ENCODE measurements around the gene RHCG.

Gene RHCG

DNA sequence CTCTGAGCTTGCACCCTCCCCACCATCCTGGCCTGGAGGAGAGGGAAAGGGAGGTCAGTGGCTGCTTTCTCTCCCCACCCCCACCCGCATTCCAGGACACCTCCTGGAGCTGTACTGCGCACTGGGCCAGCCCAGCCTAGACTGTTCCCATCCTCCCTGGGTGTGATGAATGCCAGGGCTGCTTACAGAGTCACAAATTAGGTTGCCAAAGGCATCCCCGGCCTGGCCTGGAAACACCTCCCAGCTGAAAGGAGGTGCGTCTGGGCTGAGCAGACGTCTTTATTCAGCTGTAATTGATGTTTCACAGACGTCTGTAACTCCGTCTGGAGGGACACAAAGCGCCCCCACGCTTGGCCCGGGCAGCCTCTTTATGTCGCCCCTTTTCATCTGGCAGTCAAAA lies 47.6 kb downstream of the RHCG start:
- DNase-seq (ENCODE audit: low read depth), result no peak
- no peak overlapping the region for H3K4me3 ChIP-seq (ENCODE audit: low read depth, low read length)
- TF ChIP-seq, protein P1, sequence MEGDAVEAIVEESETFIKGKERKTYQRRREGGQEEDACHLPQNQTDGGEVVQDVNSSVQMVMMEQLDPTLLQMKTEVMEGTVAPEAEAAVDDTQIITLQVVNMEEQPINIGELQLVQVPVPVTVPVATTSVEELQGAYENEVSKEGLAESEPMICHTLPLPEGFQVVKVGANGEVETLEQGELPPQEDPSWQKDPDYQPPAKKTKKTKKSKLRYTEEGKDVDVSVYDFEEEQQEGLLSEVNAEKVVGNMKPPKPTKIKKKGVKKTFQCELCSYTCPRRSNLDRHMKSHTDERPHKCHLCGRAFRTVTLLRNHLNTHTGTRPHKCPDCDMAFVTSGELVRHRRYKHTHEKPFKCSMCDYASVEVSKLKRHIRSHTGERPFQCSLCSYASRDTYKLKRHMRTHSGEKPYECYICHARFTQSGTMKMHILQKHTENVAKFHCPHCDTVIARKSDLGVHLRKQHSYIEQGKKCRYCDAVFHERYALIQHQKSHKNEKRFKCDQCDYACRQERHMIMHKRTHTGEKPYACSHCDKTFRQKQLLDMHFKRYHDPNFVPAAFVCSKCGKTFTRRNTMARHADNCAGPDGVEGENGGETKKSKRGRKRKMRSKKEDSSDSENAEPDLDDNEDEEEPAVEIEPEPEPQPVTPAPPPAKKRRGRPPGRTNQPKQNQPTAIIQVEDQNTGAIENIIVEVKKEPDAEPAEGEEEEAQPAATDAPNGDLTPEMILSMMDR (IDR thresholded peaks at IDR 0.05; ENCODE audit: insufficient read depth, low read depth, low read length, missing control alignments), result no peak

DNA sequence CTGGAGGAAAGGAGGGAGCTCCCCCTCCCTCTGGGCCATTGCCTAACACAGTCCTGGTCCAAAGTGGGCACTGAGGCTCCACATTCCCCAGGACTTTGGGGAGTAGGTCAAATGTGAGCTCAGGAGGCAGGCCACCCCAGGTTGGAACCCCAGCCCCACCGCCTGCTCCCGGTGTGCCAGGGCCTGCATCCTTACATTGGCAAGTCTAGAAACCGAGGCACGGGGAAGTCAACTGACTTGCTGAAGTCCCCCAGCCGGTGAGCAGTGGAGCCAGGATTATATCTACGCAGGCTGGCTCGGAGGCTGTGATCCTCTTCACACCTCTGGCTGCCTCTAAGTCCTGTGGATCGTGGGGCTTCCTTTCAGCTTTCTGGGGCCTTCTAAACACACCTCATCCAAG lies 48.7 kb downstream of the RHCG start:
- H3K4me3 ChIP-seq (ENCODE audit: low read depth, low read length), result no peak overlapping the region
- no peak for DNase-seq (ENCODE audit: low read depth)
- TF ChIP-seq, protein P1 (IDR thresholded peaks at IDR 0.05; ENCODE audit: insufficient read depth, low read depth, low read length, missing control alignments), result no peak

DNA sequence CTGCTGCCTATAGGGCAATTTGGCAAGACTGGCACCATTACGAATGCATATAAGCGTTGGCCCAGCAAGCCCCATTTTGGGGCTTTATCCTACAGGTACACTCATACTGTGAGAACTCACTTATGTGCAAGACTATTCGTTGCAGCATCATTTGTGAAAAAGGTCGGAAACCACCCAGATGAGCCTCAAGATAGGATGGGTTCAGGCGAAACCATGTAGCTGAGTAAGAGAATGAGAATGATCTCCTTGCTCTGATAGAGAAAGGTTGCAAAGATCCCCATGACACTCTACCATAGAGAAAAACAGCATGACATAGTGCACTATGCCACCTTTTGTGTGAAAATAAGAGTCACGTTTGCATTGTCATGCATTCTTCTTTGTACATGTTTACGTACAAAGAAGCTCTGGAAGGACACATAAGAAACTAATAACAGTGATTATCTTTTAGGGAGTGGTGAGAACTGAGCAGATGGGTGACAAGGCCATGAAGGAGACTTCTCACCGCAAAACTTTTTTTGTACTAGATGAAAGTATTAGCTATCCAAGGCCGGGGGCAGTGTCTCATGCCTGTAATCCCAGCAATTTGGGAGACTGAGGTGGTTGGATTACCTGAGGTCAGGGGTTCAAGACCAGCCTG lies 50.0 kb downstream of the RHCG start:
- no peak overlapping the region for H3K4me3 ChIP-seq (ENCODE audit: low read depth, low read length)
- TF ChIP-seq, protein P1 (IDR thresholded peaks at IDR 0.05; ENCODE audit: insufficient read depth, low read depth, low read length, missing control alignments), result no peak
- DNase-seq (ENCODE audit: low read depth), result peak; percentile 27

GRCh38 chr15:89445518-89445917 lies 50.9 kb downstream of the RHCG start:
- H3K4me3 ChIP-seq (ENCODE audit: low read depth, low read length), result no peak overlapping the region
- TF ChIP-seq, protein P1 (IDR thresholded peaks at IDR 0.05; ENCODE audit: insufficient read depth, low read depth, low read length, missing control alignments), result no peak
- no peak for DNase-seq (ENCODE audit: low read depth)

- TF ChIP-seq, protein P1 (IDR thresholded peaks at IDR 0.05; ENCODE audit: insufficient read depth, low read depth, low read length, missing control alignments), result no peak
- DNase-seq (ENCODE audit: low read depth), result no peak
- no peak overlapping the region for H3K4me3 ChIP-seq (ENCODE audit: low read depth, low read length)
These were observed 51.9 kb downstream of the RHCG start for GRCh38 chr15:89444241-89445225.

DNA sequence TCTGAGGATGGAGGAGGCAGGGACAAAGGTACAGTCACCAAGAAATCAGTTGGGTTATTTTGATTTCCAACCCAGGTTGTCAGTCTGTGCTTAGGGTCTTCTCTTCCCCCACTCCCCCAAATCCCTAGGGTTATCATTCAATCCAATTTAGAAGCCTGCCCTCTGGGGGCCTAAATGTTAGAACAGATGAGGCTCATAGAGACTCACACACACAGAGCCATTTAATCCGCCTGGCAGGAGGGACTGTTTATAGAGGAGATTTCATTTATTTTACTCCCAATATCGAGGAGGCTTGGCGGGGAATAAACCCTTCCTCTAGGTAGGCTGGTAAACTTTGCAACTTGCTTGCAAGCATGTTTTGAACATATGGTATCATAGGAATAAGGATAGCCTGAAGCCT lies 52.8 kb downstream of the RHCG start:
- H3K4me3 ChIP-seq (ENCODE audit: low read depth, low read length), result no peak overlapping the region
- DNase-seq (ENCODE audit: low read depth), result no peak
- TF ChIP-seq, protein P1 (IDR thresholded peaks at IDR 0.05; ENCODE audit: insufficient read depth, low read depth, low read length, missing control alignments), result no peak

Measured in GM12865 (cell line).